ENCODE measurements around the gene CRYBG1. TPM values are rescaled to one million over a fixed set of nuclear protein-coding genes. Genes with fewer than 3 reads are reported as not detected.

Gene CRYBG1
- total and polyA plus RNA-seq, 2 of the 4 experiments (the other 2 are of a cell fraction), result 0.38 to 1.1 TPM

DNA sequence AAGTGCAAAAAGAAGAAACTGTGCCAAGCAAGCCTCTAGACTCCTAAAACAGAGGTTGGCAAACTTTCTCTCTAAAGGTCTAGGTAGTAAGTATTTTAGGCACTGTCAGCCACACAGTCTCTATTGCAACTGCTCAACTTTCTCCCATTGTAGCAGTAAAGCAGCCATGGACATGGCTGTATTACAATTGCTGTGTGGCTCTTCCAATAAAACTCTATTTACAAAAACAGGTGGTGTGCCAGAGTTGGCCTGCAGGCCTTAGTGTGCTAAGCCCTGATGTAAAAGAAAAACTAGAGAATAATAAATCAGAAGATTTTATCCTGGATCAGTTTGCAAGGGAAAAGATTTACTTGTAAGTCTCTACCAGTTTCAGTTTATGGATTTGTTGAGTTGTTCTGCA, 74.0 kb downstream of the CRYBG1 start:
- Histone ChIP-seq H3K18ac (ENCODE audit: low read depth, low read length) (no peak overlapping the region), H3K4ac (ENCODE audit: low read depth, low read length) (no peak overlapping the region), H3K79me1 (ENCODE audit: low read depth in 1 of 2, low read length in 2 of 2) (no peaks in the 10 kb centered on the region), H3K4me1 (ENCODE audit: control insufficient read depth, insufficient read depth, low read length) (no peaks in the 10 kb centered on the region), H4K5ac (ENCODE audit: low read depth, low read length) (no peak overlapping the region), H3K4me2 (ENCODE audit: low read depth, low read length) (no peak overlapping the region), H3K9me3 (ENCODE audit: control insufficient read depth, insufficient read depth, low read length) (no peaks in the 10 kb centered on the region), H2BK20ac (ENCODE audit: low read depth, low read length) (no peak overlapping the region), H4K91ac (ENCODE audit: insufficient read depth, low read depth, low read length) (no peak overlapping the region), H3K27me3 (ENCODE audit: control insufficient read depth, insufficient read depth, low read length) (peaks cover 25% of the 10 kb centered on the region), H2AFZ (replicated peaks; ENCODE audit: low read length, poor library complexity) (no peak overlapping the region), H3K27ac (ENCODE audit: insufficient read depth, low read length) (no peak overlapping the region), H2BK5ac (ENCODE audit: low read depth, low read length, poor library complexity, severe bottlenecking) (no peak overlapping the region), H2BK120ac (ENCODE audit: low read depth, low read length) (no peak overlapping the region), H3K4me3 (ENCODE audit: insufficient read depth, low read depth, low read length) (no peak overlapping the region), H3K9ac (ENCODE audit: low read depth, low read length) (no peak overlapping the region), H4K20me1 (ENCODE audit: insufficient read depth, low read length) (no peaks in the 10 kb centered on the region), H3K36me3 (ENCODE audit: control insufficient read depth, insufficient read depth, low read length) (no peaks in the 10 kb centered on the region), H2AK9ac (replicated peaks; ENCODE audit: low read depth, low read length, poor library complexity) (no peak overlapping the region), H3K9me1 (ENCODE audit: insufficient read depth, low read length) (no peaks in the 10 kb centered on the region), H4K8ac (ENCODE audit: low read depth in 2 of 2, low read length in 2 of 2) (no peak overlapping the region), H3K56ac (ENCODE audit: extremely low read depth, insufficient read depth, low read length) (no peak overlapping the region), H3K14ac (replicated peaks; ENCODE audit: low read depth, low read length) (no peak overlapping the region), H2BK15ac (ENCODE audit: low read depth, low read length) (no peak overlapping the region), H2AK5ac (ENCODE audit: low read depth, low read length) (no peak overlapping the region), H3K23ac (ENCODE audit: low read depth, low read length) (no peak overlapping the region)
- BruUV-seq (replicated peaks), result no TSS peak
- POLR2A ChIA-PET (ENCODE audit: unreplicated experiment), result no interaction called here
- dilution Hi-C loops (cut with HindIII; ENCODE audit: low sequenced_read_pairs, unreplicated experiment) (loop anchor here (25.0 kb wide), 1 partner anchor 128 kb away; no protein-coding TSS in a partner anchor), intact Hi-C loops (cut with micrococcal nuclease) (no loop called here), in situ Hi-C loops (cut with MboI; ENCODE audit: low sequenced_read_pairs) (no loop called here)
- no peak for DNase-seq
- TF ChIP-seq CHD1 (IDR thresholded peaks at IDR 0.05; ENCODE audit: low read depth, low read length), result no peak
- no peak for TF ChIP-seq CEBPB (IDR thresholded peaks at IDR 0.05; ENCODE audit: low read depth, low read length)
- TF ChIP-seq RFX5 (IDR thresholded peaks at IDR 0.05; ENCODE audit: low read depth, low read length), result no peak
- TF ChIP-seq MAFK (IDR thresholded peaks at IDR 0.05; ENCODE audit: low read depth, low read length), result no peak
- no peak for TF ChIP-seq BHLHE40 (IDR thresholded peaks at IDR 0.05; ENCODE audit: low read depth, low read length)
- TF ChIP-seq, protein P1, sequence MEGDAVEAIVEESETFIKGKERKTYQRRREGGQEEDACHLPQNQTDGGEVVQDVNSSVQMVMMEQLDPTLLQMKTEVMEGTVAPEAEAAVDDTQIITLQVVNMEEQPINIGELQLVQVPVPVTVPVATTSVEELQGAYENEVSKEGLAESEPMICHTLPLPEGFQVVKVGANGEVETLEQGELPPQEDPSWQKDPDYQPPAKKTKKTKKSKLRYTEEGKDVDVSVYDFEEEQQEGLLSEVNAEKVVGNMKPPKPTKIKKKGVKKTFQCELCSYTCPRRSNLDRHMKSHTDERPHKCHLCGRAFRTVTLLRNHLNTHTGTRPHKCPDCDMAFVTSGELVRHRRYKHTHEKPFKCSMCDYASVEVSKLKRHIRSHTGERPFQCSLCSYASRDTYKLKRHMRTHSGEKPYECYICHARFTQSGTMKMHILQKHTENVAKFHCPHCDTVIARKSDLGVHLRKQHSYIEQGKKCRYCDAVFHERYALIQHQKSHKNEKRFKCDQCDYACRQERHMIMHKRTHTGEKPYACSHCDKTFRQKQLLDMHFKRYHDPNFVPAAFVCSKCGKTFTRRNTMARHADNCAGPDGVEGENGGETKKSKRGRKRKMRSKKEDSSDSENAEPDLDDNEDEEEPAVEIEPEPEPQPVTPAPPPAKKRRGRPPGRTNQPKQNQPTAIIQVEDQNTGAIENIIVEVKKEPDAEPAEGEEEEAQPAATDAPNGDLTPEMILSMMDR (conservative IDR thresholded peaks at IDR 0.05; ENCODE audit: low read depth, low read length), result no peak
- no peak for TF ChIP-seq FOS (IDR thresholded peaks at IDR 0.05; ENCODE audit: low read depth, low read length)
- CTCF ChIA-PET, result no interaction called here
- ATAC-seq (ENCODE audit: low read depth), result no peak

Data from IMR-90 (cell line).